Stimulated activated CD4-positive, alpha-beta T cell treated with anti-CD3 and anti-CD28 coated beads, Interleukin-12 subunit alpha, Interleukin-12 subunit beta, amount 100 ng/mL, for 24 hours (primary cell): ENCODE measurements around the gene ARHGEF40.

Source experiments
- DNase-seq, 2 experiments: peaks; one replicate each; pipeline ENCODE4 v3.0.0-alpha.2; 2020; ENCODE audit warnings: low read depth in 2 of 2

ARHGEF40 gene

GRCh38 chr14:21121122-21121521 lies 51.0 kb downstream of the ARHGEF40 start:
- DNase-seq, result no peak

GRCh38 chr14:21123429-21123828 lies 53.3 kb downstream of the ARHGEF40 start:
- DNase-seq, result no peak

- DNase-seq, result no peak
Observed at GRCh38 chr14:21133901-21134300, 63.8 kb downstream of the ARHGEF40 start.

- no peak for DNase-seq
Observed at GRCh38 chr14:21136024-21136423, 65.9 kb downstream of the ARHGEF40 start.
